Measurements from ENCODE around the gene SUPT20H. TPM values are rescaled to one million over a fixed set of nuclear protein-coding genes. Genes with fewer than 3 reads are reported as not detected.
"Not testable (repeated sequence)": the region's sequence is repeated elsewhere in the genome, so short reads cannot be mapped to it uniquely, and the experiment has no call there.

Gene SUPT20H
- total RNA-seq, 1 donor from 2014 or later, result 115 TPM

DNA sequence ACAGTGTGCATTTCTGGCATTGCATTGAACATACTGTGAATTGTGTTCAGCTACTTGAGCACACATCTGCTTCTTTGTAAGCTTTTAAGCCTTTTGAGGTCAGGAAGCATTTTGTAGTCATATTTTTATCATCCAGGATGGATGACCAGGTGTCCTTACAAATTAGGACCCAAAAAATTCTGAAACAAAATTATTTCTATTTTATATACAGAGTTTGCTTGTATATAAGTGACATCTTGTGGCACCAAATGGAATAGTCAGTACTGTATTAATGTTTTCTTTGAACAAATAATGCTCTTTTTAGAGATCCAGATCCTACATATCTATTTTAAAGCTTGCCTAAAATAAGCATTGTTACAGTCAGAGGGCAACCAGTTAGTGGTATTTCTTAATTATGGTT is 9.5 kb upstream of the SUPT20H start:
- Mint-ChIP-seq H3K4me3 (ENCODE audit: unreplicated experiment) (no peak overlapping the region), H3K4me1 (ENCODE audit: low read depth, unreplicated experiment) (no peaks in the 10 kb centered on the region), H3K36me3 (ENCODE audit: unreplicated experiment) (no peaks in the 10 kb centered on the region), H3K27ac (ENCODE audit: unreplicated experiment) (no peak overlapping the region), H3K27me3 (ENCODE audit: unreplicated experiment) (peaks cover 2% of the 10 kb centered on the region), H3K9me3 (ENCODE audit: unreplicated experiment) (no peaks in the 10 kb centered on the region)
- DNase-seq, result no peak
- TF ChIP-seq, protein P1, sequence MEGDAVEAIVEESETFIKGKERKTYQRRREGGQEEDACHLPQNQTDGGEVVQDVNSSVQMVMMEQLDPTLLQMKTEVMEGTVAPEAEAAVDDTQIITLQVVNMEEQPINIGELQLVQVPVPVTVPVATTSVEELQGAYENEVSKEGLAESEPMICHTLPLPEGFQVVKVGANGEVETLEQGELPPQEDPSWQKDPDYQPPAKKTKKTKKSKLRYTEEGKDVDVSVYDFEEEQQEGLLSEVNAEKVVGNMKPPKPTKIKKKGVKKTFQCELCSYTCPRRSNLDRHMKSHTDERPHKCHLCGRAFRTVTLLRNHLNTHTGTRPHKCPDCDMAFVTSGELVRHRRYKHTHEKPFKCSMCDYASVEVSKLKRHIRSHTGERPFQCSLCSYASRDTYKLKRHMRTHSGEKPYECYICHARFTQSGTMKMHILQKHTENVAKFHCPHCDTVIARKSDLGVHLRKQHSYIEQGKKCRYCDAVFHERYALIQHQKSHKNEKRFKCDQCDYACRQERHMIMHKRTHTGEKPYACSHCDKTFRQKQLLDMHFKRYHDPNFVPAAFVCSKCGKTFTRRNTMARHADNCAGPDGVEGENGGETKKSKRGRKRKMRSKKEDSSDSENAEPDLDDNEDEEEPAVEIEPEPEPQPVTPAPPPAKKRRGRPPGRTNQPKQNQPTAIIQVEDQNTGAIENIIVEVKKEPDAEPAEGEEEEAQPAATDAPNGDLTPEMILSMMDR (IDR thresholded peaks at IDR 0.05; ENCODE audit: partially characterized antibody, unreplicated experiment), result peak; percentile 24

GRCh38 chr13:37067874-37068273 is 8.4 kb upstream of the SUPT20H start:
- Mint-ChIP-seq H3K36me3 (ENCODE audit: unreplicated experiment) (no peaks in the 10 kb centered on the region), H3K9me3 (ENCODE audit: unreplicated experiment) (no peaks in the 10 kb centered on the region), H3K4me3 (ENCODE audit: unreplicated experiment) (no peak overlapping the region), H3K4me1 (ENCODE audit: low read depth, unreplicated experiment) (no peaks in the 10 kb centered on the region), H3K27me3 (ENCODE audit: unreplicated experiment) (peaks cover 2% of the 10 kb centered on the region), H3K27ac (ENCODE audit: unreplicated experiment) (no peak overlapping the region)
- no peak for DNase-seq
- TF ChIP-seq, protein P1 (IDR thresholded peaks at IDR 0.05; ENCODE audit: partially characterized antibody, unreplicated experiment), result no peak

- no peak for DNase-seq
- H3K27me3 Mint-ChIP-seq (ENCODE audit: unreplicated experiment), result peaks cover 2% of the 10 kb centered on the region
- no peak overlapping the region for H3K4me3 Mint-ChIP-seq (ENCODE audit: unreplicated experiment)
- H3K9me3 Mint-ChIP-seq (ENCODE audit: unreplicated experiment), result no peaks in the 10 kb centered on the region
- TF ChIP-seq, protein P1 (IDR thresholded peaks at IDR 0.05; ENCODE audit: partially characterized antibody, unreplicated experiment), result no peak
- no peaks in the 10 kb centered on the region for H3K36me3 Mint-ChIP-seq (ENCODE audit: unreplicated experiment)
- no peak overlapping the region for H3K27ac Mint-ChIP-seq (ENCODE audit: unreplicated experiment)
- no peaks in the 10 kb centered on the region for H3K4me1 Mint-ChIP-seq (ENCODE audit: low read depth, unreplicated experiment)
These were observed 6.5 kb upstream of the SUPT20H start for GRCh38 chr13:37065890-37066526.

DNA sequence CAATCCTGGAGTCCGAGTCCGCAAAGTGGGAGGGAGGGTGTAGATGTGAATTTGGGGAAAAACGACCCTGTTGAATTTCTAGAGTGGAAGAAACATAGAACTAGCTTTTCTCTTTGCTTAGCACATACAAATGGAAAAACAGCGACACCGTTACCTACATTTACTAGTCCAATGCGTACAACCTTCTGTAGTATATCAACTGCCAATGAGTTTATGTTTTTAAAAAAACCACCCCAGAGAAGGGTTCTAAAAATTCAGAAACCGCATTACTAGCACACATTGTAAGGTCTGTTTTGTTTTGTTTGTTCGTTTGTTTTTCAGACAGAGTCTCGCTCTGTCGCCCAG is 332 bp upstream of the SUPT20H start:
- Mint-ChIP-seq H3K4me1 (ENCODE audit: low read depth, unreplicated experiment) (peaks cover 7% of the 10 kb centered on the region), H3K27ac (ENCODE audit: unreplicated experiment) (peak overlapping the region; percentile 72), H3K36me3 (ENCODE audit: unreplicated experiment) (no peaks in the 10 kb centered on the region), H3K4me3 (ENCODE audit: unreplicated experiment) (peak overlapping the region; percentile 98), H3K9me3 (ENCODE audit: unreplicated experiment) (peaks cover 3% of the 10 kb centered on the region), H3K27me3 (ENCODE audit: unreplicated experiment) (no peaks in the 10 kb centered on the region)
- no peak for DNase-seq
- TF ChIP-seq, protein P1 (IDR thresholded peaks at IDR 0.05; ENCODE audit: partially characterized antibody, unreplicated experiment), result no peak

GRCh38 chr13:37056228-37056627 is 3.3 kb downstream of the SUPT20H start:
- not testable (repeated sequence) for H3K9me3 Mint-ChIP-seq (ENCODE audit: unreplicated experiment); H3K27ac Mint-ChIP-seq (ENCODE audit: unreplicated experiment); H3K36me3 Mint-ChIP-seq (ENCODE audit: unreplicated experiment); H3K27me3 Mint-ChIP-seq (ENCODE audit: unreplicated experiment); H3K4me3 Mint-ChIP-seq (ENCODE audit: unreplicated experiment); DNase-seq
- peaks cover 10% of the 10 kb centered on the region for H3K4me1 Mint-ChIP-seq (ENCODE audit: low read depth, unreplicated experiment)

GRCh38 chr13:37053111-37053510 is 6.4 kb downstream of the SUPT20H start:
- H3K4me3 Mint-ChIP-seq (ENCODE audit: unreplicated experiment); DNase-seq; H3K27ac Mint-ChIP-seq (ENCODE audit: unreplicated experiment); H3K4me1 Mint-ChIP-seq (ENCODE audit: low read depth, unreplicated experiment); H3K27me3 Mint-ChIP-seq (ENCODE audit: unreplicated experiment); H3K36me3 Mint-ChIP-seq (ENCODE audit: unreplicated experiment); H3K9me3 Mint-ChIP-seq (ENCODE audit: unreplicated experiment): not testable (repeated sequence)

Measured in glutamatergic neuron (in vitro differentiated cells).